Coronary artery (tissue), 2 donors: Measurements from ENCODE around the gene RNF144A.
"Not testable (repeated sequence)": the region's sequence is repeated elsewhere in the genome, so short reads cannot be mapped to it uniquely, and the experiment has no call there.

Source experiments
- DNase-seq: peaks from one replicate; pipeline ENCODE4 v3.0.0-alpha.2; 2017; ENCODE audit warnings: low spot score
- H3K27ac ChIP-seq, 2 donors: fragments of 200-600 bp; sonication (generic); one replicate each; pipeline ENCODE4 v1.5.1; 2016 to 2019
- H3K4me3 ChIP-seq: fragments of 200-600 bp; sonication (generic); 2 replicates; pipeline ENCODE4 v1.5.1; 2016; ENCODE audit warnings: mild to moderate bottlenecking, moderate library complexity
- CTCF ChIP-seq: fragments of 200-600 bp; sonication (generic); IDR thresholded peaks from one replicate; pipeline ENCODE4 v1.5.1; 2019; ENCODE audit warnings: antibody characterized with exemption

The RNF144A gene

GRCh38 chr2:6933911-6934310 lies 16.7 kb downstream of the RNF144A start:
- Histone ChIP-seq H3K4me3 (no peak overlapping the region), H3K27ac (no peak overlapping the region)
- DNase-seq = no peak
- TF ChIP-seq CTCF = no peak

- DNase-seq = no peak
- no peak overlapping the region for H3K27ac ChIP-seq
- no peak for TF ChIP-seq CTCF
- no peak overlapping the region for H3K4me3 ChIP-seq
Observed at GRCh38 chr2:6934345-6934744, 17.1 kb downstream of the RNF144A start.

- TF ChIP-seq CTCF = no peak
- no peak overlapping the region for H3K4me3 ChIP-seq
- H3K27ac ChIP-seq = no peak overlapping the region
- DNase-seq = no peak
Observed at GRCh38 chr2:6934758-6935651, 17.8 kb downstream of the RNF144A start.

GRCh38 chr2:6935652-6936020 lies 18.4 kb downstream of the RNF144A start:
- H3K27ac ChIP-seq, H3K4me3 ChIP-seq, DNase-seq: not testable (repeated sequence)

- TF ChIP-seq CTCF = no peak
- no peak overlapping the region for H3K27ac ChIP-seq
Observed at GRCh38 chr2:6937157-6937556, 19.9 kb downstream of the RNF144A start.

GRCh38 chr2:6937582-6937981 lies 20.4 kb downstream of the RNF144A start:
- TF ChIP-seq CTCF = no peak
- Histone ChIP-seq H3K4me3 (no peak overlapping the region), H3K27ac (no peak overlapping the region)
- no peak for DNase-seq

More at GRCh38 chr2:6937157-6937556, 19.9 kb downstream of the RNF144A start:
- no peak for DNase-seq
- no peak overlapping the region for H3K4me3 ChIP-seq

GRCh38 chr2:6939071-6939470 lies 21.9 kb downstream of the RNF144A start:
- DNase-seq = no peak
- Histone ChIP-seq H3K27ac (no peak overlapping the region), H3K4me3 (no peak overlapping the region)
- TF ChIP-seq CTCF = no peak
